ENCODE measurements around the gene LRRC8B. TPM values are rescaled to one million over a fixed set of nuclear protein-coding genes. Genes with fewer than 3 reads are reported as not detected.

LRRC8B gene
- total and polyA plus RNA-seq, 2 of the 8 experiments (the other 6 are each of a cell fraction or from before 2014, with no cell fraction given): 18.4 to 29.2 TPM

DNA sequence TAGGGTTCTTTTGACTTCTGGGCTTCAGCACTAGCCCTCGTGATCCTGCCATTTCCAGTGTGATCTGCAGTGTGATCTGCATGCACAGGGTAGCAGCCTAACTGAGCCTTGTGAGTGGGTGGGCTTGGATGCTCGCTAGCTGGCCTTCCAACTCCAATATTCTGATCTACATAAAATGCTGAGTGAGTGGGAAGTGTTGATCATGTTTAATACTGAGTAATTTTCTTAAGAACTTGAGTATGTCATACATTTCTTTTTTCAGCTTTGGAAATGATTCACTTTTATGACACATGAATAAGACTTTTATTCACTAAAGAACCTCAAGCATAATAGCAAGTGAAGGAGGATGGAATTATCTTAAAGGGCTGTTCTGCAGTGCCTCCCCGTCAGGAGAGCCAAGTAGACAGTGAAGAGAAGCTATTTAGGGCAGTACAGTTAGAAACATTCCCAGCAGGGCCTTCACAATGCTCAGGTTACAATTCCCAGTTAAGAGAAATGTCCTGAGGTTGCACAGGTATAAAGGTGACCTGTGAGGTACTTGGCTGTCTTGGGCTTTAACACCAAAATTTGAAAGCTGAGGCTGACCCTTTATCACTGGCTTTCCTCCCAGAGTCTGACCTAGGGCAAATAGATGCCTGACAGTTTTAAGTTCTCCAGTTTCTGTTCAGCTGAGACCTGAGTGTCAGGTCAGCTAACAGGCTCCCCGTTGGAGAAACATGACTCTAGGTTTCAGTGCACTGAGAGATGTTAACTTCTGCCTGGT, 79.2 kb downstream of the LRRC8B start (continued):
- TF ChIP-seq, protein P1, sequence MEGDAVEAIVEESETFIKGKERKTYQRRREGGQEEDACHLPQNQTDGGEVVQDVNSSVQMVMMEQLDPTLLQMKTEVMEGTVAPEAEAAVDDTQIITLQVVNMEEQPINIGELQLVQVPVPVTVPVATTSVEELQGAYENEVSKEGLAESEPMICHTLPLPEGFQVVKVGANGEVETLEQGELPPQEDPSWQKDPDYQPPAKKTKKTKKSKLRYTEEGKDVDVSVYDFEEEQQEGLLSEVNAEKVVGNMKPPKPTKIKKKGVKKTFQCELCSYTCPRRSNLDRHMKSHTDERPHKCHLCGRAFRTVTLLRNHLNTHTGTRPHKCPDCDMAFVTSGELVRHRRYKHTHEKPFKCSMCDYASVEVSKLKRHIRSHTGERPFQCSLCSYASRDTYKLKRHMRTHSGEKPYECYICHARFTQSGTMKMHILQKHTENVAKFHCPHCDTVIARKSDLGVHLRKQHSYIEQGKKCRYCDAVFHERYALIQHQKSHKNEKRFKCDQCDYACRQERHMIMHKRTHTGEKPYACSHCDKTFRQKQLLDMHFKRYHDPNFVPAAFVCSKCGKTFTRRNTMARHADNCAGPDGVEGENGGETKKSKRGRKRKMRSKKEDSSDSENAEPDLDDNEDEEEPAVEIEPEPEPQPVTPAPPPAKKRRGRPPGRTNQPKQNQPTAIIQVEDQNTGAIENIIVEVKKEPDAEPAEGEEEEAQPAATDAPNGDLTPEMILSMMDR (IDR thresholded peaks at IDR 0.05; ENCODE audit: control extremely low read depth in 1 of 3, insufficient read depth in 1 of 3, low read depth in 1 of 3, low read length in 3 of 3): no peak
- TF ChIP-seq SIRT6 (IDR thresholded peaks at IDR 0.05; ENCODE audit: low read length): no peak
- no peak for TF ChIP-seq SP1 (IDR thresholded peaks at IDR 0.05; ENCODE audit: low read depth, low read length)
- TF ChIP-seq CTBP2 (IDR thresholded peaks at IDR 0.05; ENCODE audit: borderline replicate concordance, insufficient read depth, insufficient read length, low read length): no peak

Data from H1 (cell line).